ENCODE results near the gene DNPEP.

DNPEP gene

DNA sequence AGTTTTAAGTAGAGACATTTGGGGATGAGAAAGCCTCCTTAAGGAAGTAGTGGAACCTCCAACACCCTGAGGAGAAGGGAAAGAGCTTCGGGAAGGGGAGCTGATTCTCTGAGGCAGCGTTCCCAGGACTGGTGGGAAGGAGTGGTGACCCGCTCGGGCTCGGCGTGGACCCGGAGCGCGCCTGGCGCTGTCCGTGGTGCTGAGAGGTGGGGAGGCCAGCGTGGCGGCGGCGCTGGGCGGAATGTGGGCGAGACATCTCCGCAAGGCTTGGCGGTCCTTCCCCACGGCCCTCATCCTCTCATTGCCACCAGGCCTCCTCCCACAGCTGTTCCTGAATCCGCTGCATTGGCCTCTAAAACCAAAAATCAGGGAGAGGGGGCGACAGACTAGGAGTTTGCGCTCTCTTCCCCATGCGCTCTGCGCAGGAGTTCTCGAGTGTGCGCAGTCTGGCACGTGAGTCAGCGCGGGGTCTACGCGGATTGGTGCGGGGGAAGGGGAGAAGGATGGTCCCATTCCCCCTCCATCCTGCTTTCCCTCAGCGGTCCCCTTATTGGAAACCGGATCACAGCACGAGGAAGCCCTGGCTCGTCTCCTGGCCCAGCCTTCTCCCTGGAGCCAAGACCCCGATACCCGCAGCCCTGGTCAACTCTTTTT lies 56.0 kb downstream of the DNPEP start:
- peak; percentile 20 for DNase-seq

GRCh38 chr2:219327719-219328118 lies 60.0 kb downstream of the DNPEP start:
- in situ Hi-C loops (cut with HindIII; ENCODE audit: low pct_ligation_motif_present, low pct_unique_long_range_greater_than_20kb, low sequenced_read_pairs), result no loop called here
- DNase-seq, result no peak

More for the DNA sequence above, 56.0 kb downstream of the DNPEP start:
- in situ Hi-C loops (cut with HindIII; ENCODE audit: low pct_ligation_motif_present, low pct_unique_long_range_greater_than_20kb, low sequenced_read_pairs), result no loop called here

GRCh38 chr2:219325657-219326315 lies 61.9 kb downstream of the DNPEP start:
- DNase-seq, result no peak
- in situ Hi-C loops (cut with HindIII; ENCODE audit: low pct_ligation_motif_present, low pct_unique_long_range_greater_than_20kb, low sequenced_read_pairs), result no loop called here

GRCh38 chr2:219325136-219325535 lies 62.6 kb downstream of the DNPEP start:
- DNase-seq, result no peak
- in situ Hi-C loops (cut with HindIII; ENCODE audit: low pct_ligation_motif_present, low pct_unique_long_range_greater_than_20kb, low sequenced_read_pairs), result no loop called here

GRCh38 chr2:219323434-219323833 lies 64.3 kb downstream of the DNPEP start:
- in situ Hi-C loops (cut with HindIII; ENCODE audit: low pct_ligation_motif_present, low pct_unique_long_range_greater_than_20kb, low sequenced_read_pairs), result no loop called here
- DNase-seq, result no peak
